ENCODE data around the gene CCR9.
A peak's percentile ranks its signal among the peaks of the same experiment; 100 is the strongest.
"Not testable (repeated sequence)": the region's sequence is repeated elsewhere in the genome, so short reads cannot be mapped to it uniquely, and the experiment has no call there.

The CCR9 gene

GRCh38 chr3:45885979-45886705 lies at the start of gene CCR9:
Gene CCR9, plus strand, starts transcription at chr3:45886543. Its CDS starts 8,391 bp downstream, at chr3:45894934.
- no peak for DNase-seq

GRCh38 chr3:45838466-45838865 lies 47.9 kb upstream of the CCR9 start:
- DNase-seq, result no peak

GRCh38 chr3:45841420-45841756 lies 45.0 kb upstream of the CCR9 start:
- peak; percentile 5 for DNase-seq

- peak; percentile 97 for DNase-seq
These were observed 44.4 kb upstream of the CCR9 start, which contains the start of gene LZTFL1 for GRCh38 chr3:45841757-45842491. Gene LZTFL1, minus strand, starts transcription at chr3:45842119. Its CDS starts 128 bp downstream, at chr3:45841991.

GRCh38 chr3:45842851-45843625 lies 43.3 kb upstream of the CCR9 start:
- DNase-seq, result no peak

- no peak for DNase-seq
These were observed 41.7 kb upstream of the CCR9 start for GRCh38 chr3:45844616-45845015.

- DNase-seq, result no peak
These were observed 38.0 kb upstream of the CCR9 start for GRCh38 chr3:45848392-45848791.

- DNase-seq, result no peak
These were observed 33.5 kb upstream of the CCR9 start for GRCh38 chr3:45852828-45853227.

- DNase-seq, result not testable (repeated sequence)
These were observed 30.0 kb upstream of the CCR9 start for GRCh38 chr3:45856323-45856722.

GRCh38 chr3:45857024-45857423 lies 29.3 kb upstream of the CCR9 start:
- not testable (repeated sequence) for DNase-seq

GRCh38 chr3:45858809-45859543 lies 27.4 kb upstream of the CCR9 start:
- no peak for DNase-seq

GRCh38 chr3:45860481-45860880 lies 25.9 kb upstream of the CCR9 start:
- no peak for DNase-seq

- DNase-seq, result no peak
These were observed 25.2 kb upstream of the CCR9 start for GRCh38 chr3:45861043-45861719.

- DNase-seq, result no peak
These were observed 21.4 kb upstream of the CCR9 start for GRCh38 chr3:45864760-45865519.

- DNase-seq, result no peak
These were observed 20.8 kb upstream of the CCR9 start for GRCh38 chr3:45865563-45865962.

- no peak for DNase-seq
These were observed 18.1 kb upstream of the CCR9 start for GRCh38 chr3:45868213-45868612.

GRCh38 chr3:45868650-45869049 lies 17.7 kb upstream of the CCR9 start:
- no peak for DNase-seq

- DNase-seq, result no peak
These were observed 16.7 kb upstream of the CCR9 start for GRCh38 chr3:45869638-45870037.

- no peak for DNase-seq
These were observed 16.2 kb upstream of the CCR9 start for GRCh38 chr3:45870099-45870498.

GRCh38 chr3:45871780-45872179 lies 14.6 kb upstream of the CCR9 start:
- DNase-seq, result no peak

- DNase-seq, result no peak
These were observed 13.8 kb upstream of the CCR9 start for GRCh38 chr3:45872569-45872968.

GRCh38 chr3:45873036-45873435 lies 13.3 kb upstream of the CCR9 start:
- DNase-seq, result no peak

Measured in fibroblast of skin of right quadriceps (primary cell).